ENCODE data around the gene OPTN.
A peak's percentile ranks its signal among the peaks of the same experiment; 100 is the strongest.
"Not testable (repeated sequence)": the region's sequence is repeated elsewhere in the genome, so short reads cannot be mapped to it uniquely, and the experiment has no call there.

The OPTN gene

GRCh38 chr10:13139676-13140075, 39.7 kb downstream of the OPTN start:
- Histone ChIP-seq H3K9me3 (replicated peaks; ENCODE audit: low read length) (no peaks in the 10 kb centered on the region), H3K4me1 (ENCODE audit: control insufficient read depth, insufficient read depth, low read length) (no peaks in the 10 kb centered on the region), H3K4me3 (ENCODE audit: low read length) (no peak overlapping the region), H3K9ac (ENCODE audit: low read depth, low read length) (no peak overlapping the region), H3K36me3 (ENCODE audit: insufficient read depth, low read length) (peaks cover 60% of the 10 kb centered on the region), H3K4me2 (ENCODE audit: low read length) (no peak overlapping the region), H3K27me3 (ENCODE audit: control insufficient read depth, insufficient read depth, low read length) (no peaks in the 10 kb centered on the region)

GRCh38 chr10:13140627-13141190, 40.7 kb downstream of the OPTN start:
- H3K36me3 ChIP-seq (ENCODE audit: insufficient read depth, low read length): peaks cover 50% of the 10 kb centered on the region

GRCh38 chr10:13143766-13144165, 43.8 kb downstream of the OPTN start:
- Histone ChIP-seq H3K27me3 (ENCODE audit: control insufficient read depth, insufficient read depth, low read length) (no peaks in the 10 kb centered on the region), H3K9me3 (replicated peaks; ENCODE audit: low read length) (no peaks in the 10 kb centered on the region), H3K36me3 (ENCODE audit: insufficient read depth, low read length) (peaks cover 29% of the 10 kb centered on the region), H3K4me2 (ENCODE audit: low read length) (no peak overlapping the region), H3K4me3 (ENCODE audit: low read length) (no peak overlapping the region), H3K9ac (ENCODE audit: low read depth, low read length) (no peak overlapping the region), H3K4me1 (ENCODE audit: control insufficient read depth, insufficient read depth, low read length) (no peaks in the 10 kb centered on the region)

More at GRCh38 chr10:13140627-13141190, 40.7 kb downstream of the OPTN start:
- H3K4me2 ChIP-seq (ENCODE audit: low read length): no peak overlapping the region
- no peaks in the 10 kb centered on the region for H3K27me3 ChIP-seq (ENCODE audit: control insufficient read depth, insufficient read depth, low read length)
- H3K9ac ChIP-seq (ENCODE audit: low read depth, low read length): no peak overlapping the region
- H3K9me3 ChIP-seq (replicated peaks; ENCODE audit: low read length): no peaks in the 10 kb centered on the region
- no peaks in the 10 kb centered on the region for H3K4me1 ChIP-seq (ENCODE audit: control insufficient read depth, insufficient read depth, low read length)
- no peak overlapping the region for H3K4me3 ChIP-seq (ENCODE audit: low read length)

- no peak overlapping the region for H3K4me3 ChIP-seq (ENCODE audit: low read length)
- H3K9ac ChIP-seq (ENCODE audit: low read depth, low read length): no peak overlapping the region
- no peaks in the 10 kb centered on the region for H3K27me3 ChIP-seq (ENCODE audit: control insufficient read depth, insufficient read depth, low read length)
- H3K9me3 ChIP-seq (replicated peaks; ENCODE audit: low read length): no peaks in the 10 kb centered on the region
- peaks cover 27% of the 10 kb centered on the region for H3K36me3 ChIP-seq (ENCODE audit: insufficient read depth, low read length)
- no peak overlapping the region for H3K4me2 ChIP-seq (ENCODE audit: low read length)
- no peaks in the 10 kb centered on the region for H3K4me1 ChIP-seq (ENCODE audit: control insufficient read depth, insufficient read depth, low read length)
Measured at GRCh38 chr10:13144814-13145213, 44.9 kb downstream of the OPTN start.

GRCh38 chr10:13146379-13146778, 46.4 kb downstream of the OPTN start:
- no peaks in the 10 kb centered on the region for H3K4me1 ChIP-seq (ENCODE audit: control insufficient read depth, insufficient read depth, low read length)
- H3K4me2 ChIP-seq (ENCODE audit: low read length): no peak overlapping the region
- H3K4me3 ChIP-seq (ENCODE audit: low read length): no peak overlapping the region
- no peaks in the 10 kb centered on the region for H3K9me3 ChIP-seq (replicated peaks; ENCODE audit: low read length)
- H3K36me3 ChIP-seq (ENCODE audit: insufficient read depth, low read length): peaks cover 18% of the 10 kb centered on the region
- no peaks in the 10 kb centered on the region for H3K27me3 ChIP-seq (ENCODE audit: control insufficient read depth, insufficient read depth, low read length)
- H3K9ac ChIP-seq (ENCODE audit: low read depth, low read length): no peak overlapping the region

GRCh38 chr10:13147161-13147560, 47.2 kb downstream of the OPTN start:
- Histone ChIP-seq H3K9ac (ENCODE audit: low read depth, low read length) (no peak overlapping the region), H3K4me3 (ENCODE audit: low read length) (no peak overlapping the region), H3K9me3 (replicated peaks; ENCODE audit: low read length) (no peaks in the 10 kb centered on the region), H3K27me3 (ENCODE audit: control insufficient read depth, insufficient read depth, low read length) (no peaks in the 10 kb centered on the region), H3K4me1 (ENCODE audit: control insufficient read depth, insufficient read depth, low read length) (no peaks in the 10 kb centered on the region), H3K4me2 (ENCODE audit: low read length) (no peak overlapping the region), H3K36me3 (ENCODE audit: insufficient read depth, low read length) (peaks cover 18% of the 10 kb centered on the region)

- Histone ChIP-seq H3K27me3 (ENCODE audit: control insufficient read depth, insufficient read depth, low read length) (no peaks in the 10 kb centered on the region), H3K36me3 (ENCODE audit: insufficient read depth, low read length) (no peaks in the 10 kb centered on the region), H3K9ac (ENCODE audit: low read depth, low read length) (no peak overlapping the region), H3K9me3 (replicated peaks; ENCODE audit: low read length) (no peaks in the 10 kb centered on the region), H3K4me3 (ENCODE audit: low read length) (no peak overlapping the region), H3K4me1 (ENCODE audit: control insufficient read depth, insufficient read depth, low read length) (no peaks in the 10 kb centered on the region), H3K4me2 (ENCODE audit: low read length) (no peak overlapping the region)
Measured at GRCh38 chr10:13152296-13152695, 52.3 kb downstream of the OPTN start.

GRCh38 chr10:13155860-13156259, 55.9 kb downstream of the OPTN start:
- H3K9me3 ChIP-seq (replicated peaks; ENCODE audit: low read length); H3K4me1 ChIP-seq (ENCODE audit: control insufficient read depth, insufficient read depth, low read length); H3K4me2 ChIP-seq (ENCODE audit: low read length); H3K4me3 ChIP-seq (ENCODE audit: low read length); H3K27me3 ChIP-seq (ENCODE audit: control insufficient read depth, insufficient read depth, low read length); H3K9ac ChIP-seq (ENCODE audit: low read depth, low read length); H3K36me3 ChIP-seq (ENCODE audit: insufficient read depth, low read length): not testable (repeated sequence)

- Histone ChIP-seq H3K9me3 (replicated peaks; ENCODE audit: low read length) (no peaks in the 10 kb centered on the region), H3K36me3 (ENCODE audit: insufficient read depth, low read length) (no peaks in the 10 kb centered on the region), H3K9ac (ENCODE audit: low read depth, low read length) (peak overlapping the region; percentile 45), H3K4me1 (ENCODE audit: control insufficient read depth, insufficient read depth, low read length) (peaks cover 10% of the 10 kb centered on the region), H3K4me3 (ENCODE audit: low read length) (no peak overlapping the region), H3K27me3 (ENCODE audit: control insufficient read depth, insufficient read depth, low read length) (no peaks in the 10 kb centered on the region), H3K4me2 (ENCODE audit: low read length) (no peak overlapping the region)
Measured at GRCh38 chr10:13158401-13158800, 58.4 kb downstream of the OPTN start.

- Histone ChIP-seq H3K4me2 (ENCODE audit: low read length) (peak within 1 kb of the TSS; percentile 86), H3K4me3 (ENCODE audit: low read length) (peak within 1 kb of the TSS; percentile 76), H3K9me3 (replicated peaks; ENCODE audit: low read length) (no peaks in the 10 kb centered on the region)
Measured at GRCh38 chr10:13160934-13161856, 61.2 kb downstream of the OPTN start, which contains the start of gene MCM10. MCM10 (plus strand) TSS chr10:13161558; CDS start chr10:13164203, 2,645 bp downstream.

GRCh38 chr10:13161857-13162271, 61.9 kb downstream of the OPTN start:
- no peaks in the 10 kb centered on the region for H3K27me3 ChIP-seq (ENCODE audit: control insufficient read depth, insufficient read depth, low read length)
- H3K9ac ChIP-seq (ENCODE audit: low read depth, low read length): peak overlapping the region; percentile 66
- peaks cover 10% of the 10 kb centered on the region for H3K4me1 ChIP-seq (ENCODE audit: control insufficient read depth, insufficient read depth, low read length)
- H3K4me3 ChIP-seq (ENCODE audit: low read length): peak overlapping the region; percentile 76
- no peaks in the 10 kb centered on the region for H3K36me3 ChIP-seq (ENCODE audit: insufficient read depth, low read length)
- H3K4me2 ChIP-seq (ENCODE audit: low read length): peak overlapping the region; percentile 83
- no peaks in the 10 kb centered on the region for H3K9me3 ChIP-seq (replicated peaks; ENCODE audit: low read length)

More at GRCh38 chr10:13160934-13161856, 61.2 kb downstream of the OPTN start, which contains the start of gene MCM10:
- Histone ChIP-seq H3K4me1 (ENCODE audit: control insufficient read depth, insufficient read depth, low read length) (peaks cover 10% of the 10 kb centered on the region), H3K9ac (ENCODE audit: low read depth, low read length) (peak within 1 kb of the TSS; percentile 66), H3K36me3 (ENCODE audit: insufficient read depth, low read length) (no peaks in the 10 kb centered on the region), H3K27me3 (ENCODE audit: control insufficient read depth, insufficient read depth, low read length) (no peaks in the 10 kb centered on the region)
